Measurements from ENCODE around the gene ATG10.

DNA sequence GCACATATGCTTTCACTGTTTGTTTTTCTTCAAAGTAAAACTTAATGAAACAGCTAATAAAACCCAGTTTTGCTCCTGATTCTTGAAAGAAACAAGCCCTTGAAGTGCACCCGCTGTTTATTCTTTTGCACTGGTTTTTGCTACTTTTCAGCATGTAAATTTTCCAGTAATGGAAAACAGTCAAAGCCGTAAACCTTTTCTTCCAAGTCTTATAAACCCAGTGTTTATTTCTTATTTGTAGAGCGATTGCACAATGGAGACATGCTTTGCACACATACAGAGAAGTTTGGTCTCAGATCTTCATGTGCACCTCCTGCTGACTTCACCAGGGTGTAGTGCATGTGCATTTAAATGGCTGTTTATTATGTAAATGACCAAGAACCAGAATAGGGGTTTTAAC is 51.8 kb downstream of the ATG10 start:
- TF ChIP-seq, protein P1, sequence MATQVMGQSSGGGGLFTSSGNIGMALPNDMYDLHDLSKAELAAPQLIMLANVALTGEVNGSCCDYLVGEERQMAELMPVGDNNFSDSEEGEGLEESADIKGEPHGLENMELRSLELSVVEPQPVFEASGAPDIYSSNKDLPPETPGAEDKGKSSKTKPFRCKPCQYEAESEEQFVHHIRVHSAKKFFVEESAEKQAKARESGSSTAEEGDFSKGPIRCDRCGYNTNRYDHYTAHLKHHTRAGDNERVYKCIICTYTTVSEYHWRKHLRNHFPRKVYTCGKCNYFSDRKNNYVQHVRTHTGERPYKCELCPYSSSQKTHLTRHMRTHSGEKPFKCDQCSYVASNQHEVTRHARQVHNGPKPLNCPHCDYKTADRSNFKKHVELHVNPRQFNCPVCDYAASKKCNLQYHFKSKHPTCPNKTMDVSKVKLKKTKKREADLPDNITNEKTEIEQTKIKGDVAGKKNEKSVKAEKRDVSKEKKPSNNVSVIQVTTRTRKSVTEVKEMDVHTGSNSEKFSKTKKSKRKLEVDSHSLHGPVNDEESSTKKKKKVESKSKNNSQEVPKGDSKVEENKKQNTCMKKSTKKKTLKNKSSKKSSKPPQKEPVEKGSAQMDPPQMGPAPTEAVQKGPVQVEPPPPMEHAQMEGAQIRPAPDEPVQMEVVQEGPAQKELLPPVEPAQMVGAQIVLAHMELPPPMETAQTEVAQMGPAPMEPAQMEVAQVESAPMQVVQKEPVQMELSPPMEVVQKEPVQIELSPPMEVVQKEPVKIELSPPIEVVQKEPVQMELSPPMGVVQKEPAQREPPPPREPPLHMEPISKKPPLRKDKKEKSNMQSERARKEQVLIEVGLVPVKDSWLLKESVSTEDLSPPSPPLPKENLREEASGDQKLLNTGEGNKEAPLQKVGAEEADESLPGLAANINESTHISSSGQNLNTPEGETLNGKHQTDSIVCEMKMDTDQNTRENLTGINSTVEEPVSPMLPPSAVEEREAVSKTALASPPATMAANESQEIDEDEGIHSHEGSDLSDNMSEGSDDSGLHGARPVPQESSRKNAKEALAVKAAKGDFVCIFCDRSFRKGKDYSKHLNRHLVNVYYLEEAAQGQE (IDR thresholded peaks at IDR 0.05; ENCODE audit: low read depth), result no peak
- TF ChIP-seq TAF1 (IDR thresholded peaks at IDR 0.05; ENCODE audit: low read depth) (no peak), CREB1 (IDR thresholded peaks at IDR 0.05; ENCODE audit: low read depth) (no peak), TCF12 (IDR thresholded peaks at IDR 0.05; ENCODE audit: low read depth) (no peak), RAD21 (IDR thresholded peaks at IDR 0.05; ENCODE audit: low read depth) (no peak)
